ENCODE results near the gene RGS11.

Gene RGS11

GRCh38 chr16:296276-296675, 20.5 kb upstream of the RGS11 start:
- no peak for DNase-seq

DNA sequence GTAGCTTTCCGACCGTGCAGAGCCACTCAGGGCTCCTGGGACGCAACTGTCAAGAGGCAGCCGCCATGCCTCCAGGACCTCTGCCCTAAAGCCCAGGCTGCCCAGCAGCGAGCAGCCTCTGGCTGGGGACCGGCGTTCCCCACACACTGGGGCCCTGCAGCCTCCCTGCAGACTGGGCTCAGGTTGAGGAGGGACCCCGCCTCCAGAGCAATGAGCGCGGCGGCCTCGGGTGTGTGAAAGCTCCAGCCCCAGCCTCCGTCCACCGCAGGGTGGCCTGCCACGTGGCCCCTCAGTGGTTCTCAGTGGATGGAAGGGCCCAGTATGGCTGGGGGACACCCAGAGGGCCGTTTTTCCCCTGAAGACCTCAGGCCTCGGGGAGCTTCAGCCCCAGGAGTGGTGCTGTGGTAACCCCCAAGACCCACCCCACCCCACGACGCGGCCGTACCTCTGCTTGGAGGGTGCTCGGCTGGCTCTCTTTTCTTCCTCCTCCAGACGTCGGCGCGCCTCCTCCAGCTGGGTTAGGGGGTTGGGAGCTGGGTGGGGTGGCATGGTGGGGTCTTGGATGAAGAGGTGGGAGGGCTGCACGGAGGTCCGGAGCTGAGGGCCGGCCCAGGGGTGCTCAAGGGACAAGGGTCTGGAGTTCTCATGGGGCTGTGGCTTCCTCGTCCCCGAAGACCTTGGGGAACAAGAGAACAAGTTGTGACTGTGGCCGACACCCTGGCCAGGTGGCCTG, 17.5 kb upstream of the RGS11 start:
- DNase-seq = no peak

DNA sequence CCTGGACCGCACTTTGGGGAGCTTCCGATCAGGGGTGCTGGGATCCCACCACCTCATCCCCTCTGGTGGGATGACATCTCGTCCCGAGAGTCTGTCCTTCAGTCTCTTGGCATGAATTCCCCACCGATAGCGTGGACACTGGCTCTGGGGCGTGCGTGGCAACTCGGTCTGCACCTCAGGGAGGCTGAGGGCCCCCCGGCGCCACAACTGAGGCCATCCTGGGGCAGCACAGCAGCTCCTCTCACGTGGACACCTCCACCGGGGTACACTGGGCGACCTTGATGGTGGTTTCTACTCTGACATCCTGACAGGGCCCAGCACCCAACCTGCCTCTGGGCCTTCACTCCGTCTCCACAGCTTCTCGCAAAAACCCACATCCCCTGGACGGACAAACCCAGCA, 15.8 kb upstream of the RGS11 start:
- no peak for DNase-seq

DNA sequence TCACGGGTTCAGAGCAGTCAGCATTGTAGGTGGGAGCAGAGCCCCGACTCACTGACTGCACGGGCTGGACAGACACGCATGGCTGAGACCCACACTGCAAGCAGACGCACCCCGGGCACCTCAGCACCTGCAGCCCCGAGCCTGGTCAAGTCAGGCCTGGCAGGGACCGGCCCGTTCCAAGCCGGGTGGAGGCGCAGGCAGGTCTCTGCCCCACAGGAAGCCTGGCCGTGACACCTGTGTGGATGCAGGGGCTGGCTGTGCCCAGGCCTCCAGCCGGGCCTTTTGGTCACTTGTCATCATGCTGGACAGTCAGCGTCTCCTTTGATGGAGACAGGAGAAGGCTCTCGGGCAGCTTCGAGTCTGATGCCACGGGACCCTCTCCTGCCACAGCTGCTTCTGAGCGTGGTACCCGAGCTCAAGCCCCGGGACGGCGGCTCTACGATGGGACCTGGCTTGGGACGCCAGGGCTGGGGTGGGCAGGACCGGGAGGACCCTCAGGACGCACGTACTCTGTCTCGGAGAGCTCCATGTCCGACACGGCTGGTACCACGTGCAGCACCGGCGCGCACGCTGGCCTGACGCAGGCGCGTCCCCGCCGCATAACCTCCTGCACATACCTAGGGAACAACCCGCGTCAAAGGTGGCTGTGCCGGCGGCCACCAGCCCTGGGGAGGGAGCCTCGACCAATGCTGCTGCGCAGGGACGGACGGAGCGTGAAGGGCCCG, 15.1 kb upstream of the RGS11 start:
- no peak for DNase-seq

DNA sequence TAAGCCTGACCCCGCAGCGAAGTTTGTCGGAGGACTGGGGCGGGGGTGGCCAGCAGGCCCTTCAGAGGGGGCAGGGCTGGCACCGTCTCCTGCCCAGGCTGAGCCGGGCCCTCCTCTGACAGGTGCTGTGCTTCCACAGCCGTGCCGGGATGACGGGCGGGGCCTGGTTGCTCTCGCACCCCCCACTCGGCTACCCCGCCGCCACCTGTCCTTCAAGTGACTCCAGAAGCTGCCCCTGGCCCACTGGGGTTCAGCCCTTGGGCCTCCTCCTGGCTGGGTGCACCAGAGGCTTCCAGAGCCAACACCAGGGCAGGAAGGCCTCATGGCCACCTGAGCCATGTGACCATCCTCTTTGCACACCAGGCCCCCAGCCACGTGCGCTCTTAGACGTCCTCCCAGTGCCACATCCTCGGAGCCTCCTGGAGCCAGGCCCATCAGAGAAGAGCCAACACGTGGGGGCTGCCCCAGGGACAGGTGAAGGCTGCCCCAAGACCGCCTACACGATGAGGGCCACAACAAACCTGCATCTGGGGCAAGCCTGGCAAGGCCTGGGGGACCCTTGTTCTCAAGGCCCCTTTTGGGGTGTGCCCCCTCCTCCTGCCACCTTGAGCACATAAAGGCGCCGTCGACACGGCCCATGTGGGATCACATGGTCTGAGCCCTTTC, 14.4 kb upstream of the RGS11 start:
- no peak for DNase-seq

GRCh38 chr16:289395-289997, 13.8 kb upstream of the RGS11 start:
- DNase-seq = no peak

GRCh38 chr16:287981-288920, 12.5 kb upstream of the RGS11 start:
- no peak for DNase-seq

- DNase-seq = no peak
These were observed 11.6 kb upstream of the RGS11 start for GRCh38 chr16:287298-287811.

GRCh38 chr16:286491-287297, 10.9 kb upstream of the RGS11 start:
- no peak for DNase-seq

DNA sequence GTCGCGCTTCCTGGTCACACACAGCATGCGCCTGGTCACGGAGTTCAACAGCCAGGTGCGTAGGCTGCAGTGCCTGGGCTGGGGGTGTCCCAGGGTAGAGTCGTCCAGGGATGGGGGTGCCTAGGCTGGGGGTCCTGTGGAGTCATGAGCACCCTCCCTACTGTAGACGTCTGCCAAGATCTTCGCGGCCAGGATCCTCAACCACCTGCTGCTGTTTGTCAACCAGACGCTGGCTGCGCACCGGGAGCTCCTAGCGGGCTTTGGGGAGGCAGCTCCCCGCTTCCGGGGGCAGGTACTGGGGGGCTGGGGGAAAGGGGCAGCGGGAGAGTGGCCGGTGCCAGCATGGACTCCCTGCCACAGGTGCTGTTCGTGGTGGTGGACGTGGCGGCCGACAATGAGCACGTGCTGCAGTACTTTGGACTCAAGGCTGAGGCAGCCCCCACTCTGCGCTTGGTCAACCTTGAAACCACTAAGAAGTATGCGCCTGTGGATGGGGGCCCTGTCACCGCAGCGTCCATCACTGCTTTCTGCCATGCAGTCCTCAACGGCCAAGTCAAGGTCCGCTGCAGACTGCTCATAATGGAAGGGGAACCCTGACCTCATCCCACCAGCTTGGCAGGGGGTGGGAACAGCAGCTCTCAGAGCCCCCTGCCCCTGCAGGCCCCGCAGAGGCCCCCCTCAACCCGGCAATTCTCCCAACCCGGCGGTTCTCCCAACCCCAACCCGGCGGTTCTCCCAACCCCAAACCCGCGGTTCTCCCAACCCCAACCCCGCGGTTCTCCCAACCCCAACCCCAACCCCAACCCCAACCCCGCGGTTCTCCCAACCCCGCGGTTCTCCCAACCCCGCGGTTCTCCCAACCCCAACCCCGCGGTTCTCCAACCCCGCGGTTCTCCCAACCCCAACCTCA, 9.7 kb upstream of the RGS11 start:
- DNase-seq = no peak

- no peak for DNase-seq
These were observed 8.7 kb upstream of the RGS11 start for GRCh38 chr16:284204-285120.

GRCh38 chr16:283033-283805, 7.5 kb upstream of the RGS11 start, which contains the start of gene PDIA2:
TSS of gene PDIA2 (plus strand) at chr16:283164. CDS start at chr16:283170, 6 bp downstream.
- no peak for DNase-seq

GRCh38 chr16:282491-282890, 6.7 kb upstream of the RGS11 start:
- no peak for DNase-seq

DNA sequence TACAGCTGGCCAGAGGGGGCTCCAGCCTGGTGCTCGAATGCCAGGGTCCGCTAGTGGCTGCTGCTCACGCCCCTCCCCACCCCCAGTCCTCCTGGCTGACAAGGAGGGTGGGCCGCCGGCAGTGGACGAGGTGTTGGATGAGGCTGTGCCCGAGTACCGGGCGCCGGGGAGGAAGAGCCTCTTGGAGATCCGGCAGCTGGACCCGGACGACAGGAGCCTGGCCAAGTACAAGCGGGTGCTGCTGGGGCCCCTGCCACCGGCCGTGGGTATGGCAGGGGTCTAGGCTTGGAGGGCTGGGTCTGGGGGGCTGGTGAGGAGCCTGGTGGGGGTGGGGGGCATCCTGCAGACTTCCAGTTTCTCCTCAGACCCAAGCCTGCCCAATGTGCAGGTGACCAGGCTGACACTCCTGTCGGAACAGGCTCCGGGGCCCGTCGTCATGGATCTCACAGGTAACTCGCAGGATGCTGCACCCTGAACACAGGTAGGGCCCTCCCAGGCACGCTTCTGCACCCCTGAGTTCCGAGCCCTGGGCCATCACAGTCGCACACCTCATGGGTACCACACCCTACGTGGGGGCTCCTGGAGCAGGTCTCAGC, 6.0 kb upstream of the RGS11 start:
- no peak for DNase-seq

DNA sequence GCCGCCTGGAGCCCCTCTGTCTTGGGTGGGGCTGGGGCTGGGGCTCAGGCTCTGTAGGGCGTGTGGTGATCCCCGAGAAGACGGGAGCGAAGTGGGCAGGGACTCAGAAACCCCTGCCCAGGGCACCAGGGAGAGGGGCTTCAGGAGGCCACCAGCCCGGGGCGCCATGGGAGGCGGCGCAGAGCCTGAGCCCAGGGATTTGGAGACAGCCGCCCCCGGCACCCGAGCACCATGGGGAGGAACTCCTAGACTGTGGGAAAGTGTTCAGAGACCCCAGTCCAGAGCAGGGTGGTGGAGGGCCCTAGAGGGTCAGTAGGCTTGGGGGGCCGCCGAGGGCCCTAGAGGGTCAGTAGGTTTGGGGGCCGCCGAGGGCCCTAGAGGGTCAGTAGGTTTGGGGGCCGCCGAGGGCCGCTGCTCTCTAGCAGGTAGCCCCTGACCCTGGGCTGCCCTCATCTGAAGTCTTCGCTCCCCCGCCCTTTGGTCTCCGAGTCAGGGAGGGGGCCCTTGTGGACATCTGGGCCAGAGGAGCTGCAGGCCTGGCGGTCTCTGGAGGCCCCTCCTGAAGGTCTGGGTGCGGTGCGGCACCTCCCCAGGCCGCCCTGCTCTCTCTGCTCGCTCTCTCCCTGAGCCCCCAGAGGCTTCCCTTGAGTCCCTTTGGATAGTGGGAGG, 5.4 kb upstream of the RGS11 start:
- no peak for DNase-seq

- DNase-seq = no peak
These were observed 4.8 kb upstream of the RGS11 start, which contains the start of gene ARHGDIG for GRCh38 chr16:280552-280951. TSS of gene ARHGDIG (plus strand) at chr16:280591. CDS start at chr16:280681, 90 bp downstream.

DNA sequence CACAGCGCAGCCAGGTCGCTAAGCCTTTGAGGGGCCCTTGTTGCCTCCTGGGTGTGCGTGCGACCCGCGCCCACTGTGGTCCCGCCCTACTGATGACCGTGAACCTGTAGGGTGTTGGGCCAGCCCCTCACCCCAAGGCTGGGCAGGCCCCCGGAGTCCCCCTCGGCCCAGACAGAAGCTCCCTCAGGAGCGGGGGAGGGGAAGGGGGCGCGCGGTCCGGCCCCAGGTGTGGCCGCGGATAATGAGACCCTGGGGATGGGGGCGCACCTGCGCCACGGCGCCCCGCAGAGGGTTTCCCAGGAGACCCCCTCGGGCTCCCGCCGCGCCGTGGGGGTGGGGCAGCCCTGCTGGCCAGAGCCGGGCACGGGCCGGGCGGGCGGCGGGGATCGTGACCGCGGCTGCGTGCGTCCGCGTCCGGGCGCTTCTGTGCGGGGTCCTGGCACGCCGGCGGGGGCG, 4.3 kb upstream of the RGS11 start:
- DNase-seq = no peak
